ENCODE data around the gene PRKCA. TPM values are rescaled to one million over a fixed set of nuclear protein-coding genes. Genes with fewer than 3 reads are reported as not detected.
A peak's percentile ranks its signal among the peaks of the same experiment; 100 is the strongest.

Gene PRKCA
- total and polyA plus RNA-seq, 9 of the 15 experiments (the other 6 are each of a cell fraction or from before 2014, with no cell fraction given): 3.2 to 33.0 (median 17.8) TPM

GRCh38 chr17:66348584-66349165, 46.3 kb downstream of the PRKCA start (continued):
- no peak for TF ChIP-seq CHD7 (IDR thresholded peaks at IDR 0.05; ENCODE audit: low read depth, low read length)
- TF ChIP-seq CTBP1 (IDR thresholded peaks at IDR 0.05; ENCODE audit: borderline replicate concordance): peak; percentile 67; the same call in 1 of the 2 replicates
- TF ChIP-seq SIN3A (IDR thresholded peaks at IDR 0.05; ENCODE audit: borderline replicate concordance in 2 of 2, control insufficient read depth in 1 of 2, low read depth in 2 of 2, low read length in 2 of 2): no peak
- TF ChIP-seq ZNF444 (CRISPR knock-in tag; IDR thresholded peaks at IDR 0.05): no peak
- TF ChIP-seq EZH2 (IDR thresholded peaks at IDR 0.05; ENCODE audit: borderline replicate concordance, low read depth, low read length): no peak
- TF ChIP-seq RBM17 (IDR thresholded peaks at IDR 0.05; ENCODE audit: borderline replicate concordance, low read depth, low read length): no peak
- TF ChIP-seq ERF (CRISPR knock-in tag; IDR thresholded peaks at IDR 0.05): no peak
- TF ChIP-seq BDP1 (IDR thresholded peaks at IDR 0.05; ENCODE audit: insufficient read depth, insufficient read length): no peak
- TF ChIP-seq CTCF (IDR thresholded peaks at IDR 0.05 in 2 of 3, conservative IDR thresholded peaks at IDR 0.05 in 1 of 3; ENCODE audit: insufficient read depth in 2 of 3, low read depth in 1 of 3, low read length in 3 of 3): no peak; a peak in 1 of 6 replicates
- peak; percentile 56 for TF ChIP-seq FOXM1 (IDR thresholded peaks at IDR 0.05; ENCODE audit: low read depth)
- no peak for TF ChIP-seq FOXM1 (CRISPR knock-in tag; IDR thresholded peaks at IDR 0.05; ENCODE audit: low read depth)
- no peak for TF ChIP-seq PCBP2 (IDR thresholded peaks at IDR 0.05; ENCODE audit: low read depth, low read length, poor library complexity, severe bottlenecking)
- peak; percentile 91 for TF ChIP-seq LEF1 (IDR thresholded peaks at IDR 0.05)
- no peak for TF ChIP-seq RHOXF2B (CRISPR knock-in tag; conservative IDR thresholded peaks at IDR 0.05)
- peak; percentile 100 for TF ChIP-seq JUND (IDR thresholded peaks at IDR 0.05; ENCODE audit: borderline replicate concordance, low read depth, low read length)
- peak; percentile 99 for TF ChIP-seq JUND (tag; IDR thresholded peaks at IDR 0.05; ENCODE audit: borderline replicate concordance, low read depth, low read length)

Data from K562 (cell line).